ENCODE data around the gene PRR12.

Gene PRR12, protein sequence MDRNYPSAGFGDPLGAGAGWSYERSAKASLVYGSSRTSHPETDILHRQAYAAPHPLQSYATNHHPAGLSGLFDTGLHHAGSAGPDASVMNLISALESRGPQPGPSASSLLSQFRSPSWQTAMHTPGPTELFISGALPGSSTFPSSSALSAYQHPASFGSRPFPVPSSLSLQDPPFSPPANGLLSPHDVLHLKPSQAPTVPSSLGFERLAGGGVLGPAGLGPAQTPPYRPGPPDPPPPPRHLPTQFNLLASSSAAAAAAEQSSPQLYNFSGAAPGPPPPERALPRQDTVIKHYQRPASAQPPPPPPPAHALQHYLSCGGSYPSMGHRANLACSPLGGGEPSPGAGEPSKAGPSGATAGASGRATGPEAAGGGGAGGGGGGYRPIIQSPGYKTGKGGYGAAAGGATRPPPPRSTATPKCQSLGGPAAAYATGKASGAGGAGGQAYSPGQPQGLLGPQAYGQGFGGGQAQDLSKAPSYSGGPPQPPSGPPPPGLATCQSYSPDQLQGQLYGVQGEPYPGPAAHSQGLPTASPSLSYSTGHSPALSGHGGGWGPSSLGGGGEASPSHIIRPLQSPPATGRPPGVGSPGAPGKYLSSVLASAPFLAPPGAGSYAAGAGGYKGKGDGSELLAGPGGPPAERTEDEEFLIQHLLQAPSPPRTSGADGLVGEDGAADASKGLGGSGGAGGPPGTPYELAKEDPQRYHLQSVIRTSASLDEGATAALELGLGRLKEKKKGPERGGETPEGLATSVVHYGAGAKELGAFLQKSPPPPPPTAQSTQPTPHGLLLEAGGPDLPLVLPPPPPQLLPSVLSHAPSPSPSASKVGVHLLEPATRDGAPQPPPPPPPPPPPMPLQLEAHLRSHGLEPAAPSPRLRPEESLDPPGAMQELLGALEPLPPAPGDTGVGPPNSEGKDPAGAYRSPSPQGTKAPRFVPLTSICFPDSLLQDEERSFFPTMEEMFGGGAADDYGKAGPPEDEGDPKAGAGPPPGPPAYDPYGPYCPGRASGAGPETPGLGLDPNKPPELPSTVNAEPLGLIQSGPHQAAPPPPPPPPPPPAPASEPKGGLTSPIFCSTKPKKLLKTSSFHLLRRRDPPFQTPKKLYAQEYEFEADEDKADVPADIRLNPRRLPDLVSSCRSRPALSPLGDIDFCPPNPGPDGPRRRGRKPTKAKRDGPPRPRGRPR (N-terminal part only)

DNA sequence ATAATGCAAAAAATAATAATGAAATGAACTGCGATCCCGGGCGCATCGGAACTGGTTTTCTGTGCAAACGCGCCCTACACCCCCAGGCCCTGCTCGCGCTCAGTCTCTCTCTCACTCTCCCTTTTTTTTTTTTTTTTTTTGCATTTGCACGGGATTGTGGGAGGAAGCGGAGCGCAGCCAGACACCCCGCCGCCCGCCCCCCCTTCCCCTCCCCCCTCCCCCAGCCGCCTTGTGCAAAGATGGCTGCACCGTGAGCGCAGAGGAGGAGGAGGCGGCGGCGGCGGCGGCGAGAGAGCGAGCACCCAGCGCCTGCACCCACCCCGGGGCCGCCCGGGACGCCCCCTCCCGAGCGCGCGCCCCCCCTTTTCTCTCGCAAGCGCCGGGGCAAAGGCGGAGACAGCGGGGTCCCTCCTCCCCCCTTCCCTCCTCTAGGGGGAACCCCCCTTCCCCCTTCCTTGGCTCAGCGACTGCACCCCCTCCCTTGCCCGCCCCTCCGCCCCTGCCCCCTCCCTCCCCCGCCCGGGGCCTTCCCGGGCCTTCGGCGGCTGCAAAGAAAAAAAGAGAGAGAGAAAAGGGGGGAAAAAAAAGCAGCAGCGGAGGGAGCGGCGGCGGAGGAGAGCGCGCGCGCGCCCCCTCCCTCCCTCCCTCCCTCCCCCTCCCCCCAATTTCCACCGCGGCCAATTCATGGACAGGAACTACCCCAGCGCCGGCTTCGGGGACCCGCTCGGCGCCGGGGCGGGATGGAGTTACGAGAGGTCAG, at the start of gene PRR12:
Gene PRR12 (plus strand): TSS at position 212 of the 760 bp plus-strand sequence. CDS start 473 bp downstream, at position 685.
- peak; percentile 81 for DNase-seq (ENCODE audit: low spot score)

- no peak for DNase-seq (ENCODE audit: low spot score)
Measured at GRCh38 chr19:49541914-49542313, 49.1 kb upstream of the PRR12 start.

DNA sequence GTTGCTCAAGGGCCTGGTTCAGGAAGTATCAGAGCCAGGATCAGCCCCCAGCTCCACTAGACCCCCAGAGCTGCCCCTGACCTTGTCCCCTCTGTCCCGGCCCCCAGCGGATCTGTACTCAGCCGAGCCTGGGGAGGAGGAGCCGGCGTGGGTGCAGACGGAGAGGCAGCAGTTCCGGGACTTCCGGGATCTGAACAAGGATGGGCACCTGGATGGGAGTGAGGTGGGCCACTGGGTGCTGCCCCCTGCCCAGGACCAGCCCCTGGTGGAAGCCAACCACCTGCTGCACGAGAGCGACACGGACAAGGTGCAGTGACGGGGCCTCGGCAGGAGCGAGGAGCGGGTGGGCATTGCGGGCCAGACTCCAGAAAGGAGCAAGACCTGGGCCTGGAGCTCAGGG, 48.5 kb upstream of the PRR12 start:
- DNase-seq (ENCODE audit: low spot score) = no peak

DNA sequence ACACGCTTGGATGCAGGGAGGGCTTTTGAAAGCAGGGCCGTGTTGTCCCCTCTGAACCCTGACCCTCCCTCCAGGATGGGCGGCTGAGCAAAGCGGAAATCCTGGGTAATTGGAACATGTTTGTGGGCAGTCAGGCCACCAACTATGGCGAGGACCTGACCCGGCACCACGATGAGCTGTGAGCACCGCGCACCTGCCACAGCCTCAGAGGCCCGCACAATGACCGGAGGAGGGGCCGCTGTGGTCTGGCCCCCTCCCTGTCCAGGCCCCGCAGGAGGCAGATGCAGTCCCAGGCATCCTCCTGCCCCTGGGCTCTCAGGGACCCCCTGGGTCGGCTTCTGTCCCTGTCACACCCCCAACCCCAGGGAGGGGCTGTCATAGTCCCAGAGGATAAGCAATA, 48.0 kb upstream of the PRR12 start:
- DNase-seq (ENCODE audit: low spot score) = no peak

DNA sequence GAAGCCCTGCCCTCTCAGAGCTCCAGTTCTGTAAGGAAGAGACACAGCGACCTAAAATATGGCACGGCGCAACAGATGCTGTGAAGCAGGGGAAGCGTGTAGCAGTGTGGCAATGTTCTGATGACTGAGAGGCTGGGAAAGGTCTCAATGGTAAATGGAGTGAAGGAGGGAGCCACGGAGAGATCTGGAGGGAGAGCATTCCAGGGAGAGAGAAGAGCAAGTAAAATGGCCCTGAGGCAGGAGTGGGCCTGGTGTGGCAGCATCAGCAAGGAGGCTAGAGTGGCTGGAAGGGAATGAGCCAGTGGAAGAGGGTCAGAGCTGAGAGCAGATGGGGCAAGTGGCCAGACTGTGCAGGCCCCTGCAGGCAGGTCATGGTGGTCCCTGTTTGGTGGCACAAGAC, 46.8 kb upstream of the PRR12 start:
- no peak for DNase-seq (ENCODE audit: low spot score)

GRCh38 chr19:49546825-49547565, 44.0 kb upstream of the PRR12 start:
- DNase-seq (ENCODE audit: low spot score) = peak; percentile 91

DNA sequence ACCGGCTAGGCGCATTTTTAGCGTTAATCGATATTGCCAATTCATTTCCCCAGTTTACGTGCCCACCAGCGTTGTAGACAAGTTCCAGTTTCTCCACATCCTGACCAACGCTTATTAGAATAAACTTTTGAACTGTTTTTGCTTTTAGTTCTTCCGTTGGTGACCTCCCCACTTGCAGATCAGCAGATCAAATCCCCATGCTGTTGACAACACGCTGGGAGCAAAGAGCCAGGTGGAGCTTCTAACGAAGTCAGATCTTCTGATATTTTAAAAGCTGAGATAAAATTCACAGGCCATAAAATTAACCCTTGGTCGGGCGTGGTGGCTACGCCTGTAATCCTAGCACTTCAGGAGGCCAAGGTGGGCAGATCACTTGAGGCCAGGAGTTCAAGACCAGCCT, 41.9 kb upstream of the PRR12 start:
- DNase-seq (ENCODE audit: low spot score) = no peak

GRCh38 chr19:49551531-49551930, 39.5 kb upstream of the PRR12 start:
- DNase-seq (ENCODE audit: low spot score) = no peak

- no peak for DNase-seq (ENCODE audit: low spot score)
Measured at GRCh38 chr19:49552749-49553148, 38.2 kb upstream of the PRR12 start.

- DNase-seq (ENCODE audit: low spot score) = no peak
Measured at GRCh38 chr19:49553451-49554271, 37.3 kb upstream of the PRR12 start.

DNA sequence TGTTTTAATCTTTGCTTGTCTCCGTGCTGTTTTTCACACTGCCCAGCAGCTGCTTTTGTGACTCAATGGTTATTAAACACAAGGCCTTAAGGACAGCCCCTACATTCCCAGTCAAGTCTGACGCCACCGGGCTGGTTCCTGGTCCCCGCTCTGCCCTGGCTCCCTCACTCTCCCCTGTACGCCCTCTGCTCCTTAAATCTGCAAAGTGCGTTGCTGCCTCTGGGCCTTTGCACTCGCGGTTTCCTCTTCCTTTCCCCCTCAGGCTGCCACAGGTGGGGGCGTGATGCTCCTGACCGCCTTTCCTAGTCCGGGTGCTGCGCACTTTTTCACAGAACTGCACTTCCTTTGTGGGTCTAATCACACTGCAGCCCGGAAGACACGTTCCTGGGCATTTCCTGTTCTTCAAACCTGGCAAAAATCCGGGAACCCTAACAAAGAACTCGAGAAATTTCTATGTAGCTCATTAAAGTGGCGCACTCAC, 36.2 kb upstream of the PRR12 start:
- DNase-seq (ENCODE audit: low spot score) = no peak

- DNase-seq (ENCODE audit: low spot score) = no peak
Measured at GRCh38 chr19:49555600-49556411, 35.2 kb upstream of the PRR12 start.

DNA sequence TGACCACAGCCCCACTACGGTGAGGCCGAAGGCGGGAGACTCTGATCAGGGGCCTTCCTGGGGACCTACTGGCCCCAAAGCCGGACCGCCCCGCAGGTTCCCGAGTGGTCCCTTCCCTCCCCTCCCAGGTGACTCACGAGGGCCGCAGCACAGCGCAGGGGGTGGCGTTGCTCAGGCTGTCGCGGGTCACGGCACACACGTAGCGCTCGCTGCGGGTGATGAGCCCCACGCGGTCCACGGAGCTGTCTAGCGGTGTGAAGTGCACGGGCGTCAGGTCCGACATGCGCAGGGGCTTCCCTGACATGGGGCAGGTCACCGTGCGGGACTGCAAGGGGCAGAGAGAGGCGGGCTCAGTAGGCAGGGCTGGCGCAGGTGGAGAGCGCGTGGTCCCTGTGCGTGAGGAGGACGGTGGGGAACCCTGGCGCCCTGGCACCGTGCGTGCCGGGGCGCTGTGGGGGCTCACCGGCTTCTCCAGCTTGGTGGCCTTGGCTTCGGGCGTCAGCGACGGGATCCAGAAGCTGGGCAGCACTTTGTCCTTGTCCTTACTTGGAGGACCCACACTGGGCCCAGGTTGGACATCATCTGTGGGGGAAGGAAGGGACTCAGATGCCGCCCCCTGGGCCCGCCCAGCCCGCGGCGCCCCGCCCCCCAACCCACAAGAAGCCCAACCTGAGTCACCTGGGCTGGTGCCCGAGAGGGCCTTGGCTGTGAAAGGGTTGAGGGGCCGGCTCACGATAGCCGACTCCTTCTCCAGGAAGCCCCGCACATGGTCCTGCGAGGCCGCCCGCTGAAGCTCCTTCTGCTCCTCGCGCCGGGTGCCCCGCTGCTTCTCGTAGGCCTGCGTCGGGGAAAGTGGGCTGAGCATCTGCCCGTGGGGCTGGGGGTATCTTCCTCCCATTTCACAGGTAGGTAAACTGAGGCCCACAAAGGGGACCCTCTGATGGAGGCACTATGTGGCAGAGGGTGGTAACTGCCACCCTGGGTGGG, 34.3 kb upstream of the PRR12 start:
- no peak for DNase-seq (ENCODE audit: low spot score)

DNA sequence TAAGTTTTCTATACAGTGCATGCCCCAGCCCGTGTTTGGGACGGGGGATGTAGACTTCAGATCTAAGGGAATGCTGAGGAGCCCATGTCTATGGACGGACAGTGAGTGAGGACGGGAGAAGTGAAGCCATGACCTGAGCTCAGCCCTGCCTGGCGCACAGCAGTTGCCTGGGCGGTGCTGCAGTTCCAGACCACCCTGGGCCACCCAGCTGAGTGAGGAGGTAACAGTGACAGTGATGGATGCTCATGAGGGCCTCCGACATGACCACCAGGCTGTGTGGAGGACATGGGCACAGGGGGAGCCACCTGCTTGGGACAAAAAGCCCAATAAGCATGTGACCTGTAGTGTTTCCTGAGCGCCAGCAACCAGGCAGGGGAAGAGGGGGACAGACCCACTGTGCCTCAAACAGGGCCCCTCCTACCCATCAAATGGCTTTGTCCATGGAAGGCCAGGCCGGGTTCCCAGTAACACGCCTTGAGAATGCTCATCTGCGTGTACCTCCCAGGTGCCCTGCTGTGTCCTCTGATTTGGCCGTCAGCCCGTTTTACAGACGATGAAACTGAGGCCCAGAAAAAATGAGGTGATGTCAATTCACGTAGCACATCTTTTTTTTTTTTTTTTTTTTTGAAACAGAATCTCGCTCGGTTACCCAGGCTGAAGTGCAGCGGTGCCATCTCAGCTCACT, 33.2 kb upstream of the PRR12 start:
- DNase-seq (ENCODE audit: low spot score) = no peak

DNA sequence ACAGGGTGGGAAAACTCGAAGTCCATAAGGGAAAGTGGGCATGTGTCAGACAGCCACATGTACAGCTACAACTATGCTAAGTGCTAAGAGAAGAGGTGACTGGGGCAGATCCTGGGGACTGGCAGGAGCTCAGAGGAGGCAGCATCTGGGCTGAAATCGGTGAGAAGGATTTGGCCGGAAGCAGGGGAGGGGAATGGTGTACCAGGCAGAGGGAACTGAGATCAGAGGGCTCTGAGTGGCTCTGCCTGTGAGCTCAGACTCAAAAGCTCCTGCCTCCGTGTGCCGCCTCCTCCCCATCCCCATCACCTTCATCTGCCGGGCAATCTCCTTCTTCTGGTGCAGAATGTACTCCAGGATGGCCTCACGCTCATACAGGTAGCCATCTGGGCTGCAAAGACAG, 32.4 kb upstream of the PRR12 start:
- DNase-seq (ENCODE audit: low spot score) = no peak

DNA sequence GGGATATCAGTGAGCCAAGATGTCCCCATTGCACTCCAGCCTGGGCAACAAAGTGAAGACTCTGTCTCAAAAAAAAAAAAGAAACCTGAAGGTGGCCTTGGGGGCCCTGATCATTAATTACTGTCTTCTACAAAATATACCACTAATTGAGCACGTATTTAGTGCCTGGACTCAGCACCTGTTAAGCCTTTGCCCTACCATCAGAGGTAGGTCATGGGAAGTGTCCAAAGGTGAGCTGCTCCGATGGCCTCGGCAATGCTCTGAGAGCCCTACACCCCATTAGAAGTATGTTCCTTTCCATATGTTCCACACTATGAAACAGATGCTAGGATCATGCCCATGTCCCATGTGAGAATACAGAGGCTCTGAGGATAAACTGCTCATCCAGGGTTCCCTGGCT, 31.5 kb upstream of the PRR12 start:
- DNase-seq (ENCODE audit: low spot score) = no peak

GRCh38 chr19:49559928-49560327, 31.1 kb upstream of the PRR12 start:
- no peak for DNase-seq (ENCODE audit: low spot score)

Measured in SW480 (cell line).